Activated CD4-positive, alpha-beta T cell treated with anti-CD3 and anti-CD28 coated beads, Interleukin-10, Interleukin-2, amounts not matched to agents 100 ng/mL and 50 ng/mL, durations not matched to agents 16 hours and 8 hours (primary cell): ENCODE results near the gene NDUFA13.

ENCODE experiments used
- DNase-seq: peaks from one replicate; pipeline ENCODE4 v3.0.0-alpha.2; 2020

The NDUFA13 gene

GRCh38 chr19:19513682-19514081 lies 2.3 kb upstream of the NDUFA13 start:
- no peak for DNase-seq

GRCh38 chr19:19514215-19514657 lies 1.8 kb upstream of the NDUFA13 start:
- no peak for DNase-seq

- no peak for DNase-seq
These were observed 964 bp upstream of the NDUFA13 start, which contains the start of gene TSSK6 for GRCh38 chr19:19514881-19515641. TSS of gene TSSK6 (minus strand) at chr19:19515548. CDS start at chr19:19515427, 121 bp downstream.

GRCh38 chr19:19517235-19517619 lies 1.2 kb downstream of the NDUFA13 start:
- no peak for DNase-seq

GRCh38 chr19:19520989-19521388 lies 5.0 kb downstream of the NDUFA13 start:
- no peak for DNase-seq

- DNase-seq: no peak
These were observed 7.2 kb downstream of the NDUFA13 start for GRCh38 chr19:19523177-19523576.

GRCh38 chr19:19524053-19524452 lies 8.0 kb downstream of the NDUFA13 start:
- DNase-seq: no peak

- DNase-seq: no peak
These were observed 9.8 kb downstream of the NDUFA13 start for GRCh38 chr19:19525611-19526380.

- DNase-seq: no peak
These were observed 10.8 kb downstream of the NDUFA13 start for GRCh38 chr19:19526581-19527370.

- DNase-seq: no peak
These were observed 11.3 kb downstream of the NDUFA13 start for GRCh38 chr19:19527371-19527656.

- no peak for DNase-seq
These were observed 11.9 kb downstream of the NDUFA13 start for GRCh38 chr19:19527674-19528625.

- DNase-seq: no peak
These were observed 12.9 kb downstream of the NDUFA13 start, which contains the start of gene YJEFN3 for GRCh38 chr19:19528721-19529490. TSS of gene YJEFN3 (plus strand) at chr19:19528911. CDS start at chr19:19528933, 22 bp downstream.

GRCh38 chr19:19529783-19530422 lies 13.9 kb downstream of the NDUFA13 start:
- no peak for DNase-seq

GRCh38 chr19:19530423-19530804 lies 14.4 kb downstream of the NDUFA13 start:
- no peak for DNase-seq

GRCh38 chr19:19530889-19531288 lies 14.9 kb downstream of the NDUFA13 start:
- DNase-seq: no peak

- DNase-seq: peak; percentile 87
These were observed 16.2 kb downstream of the NDUFA13 start for GRCh38 chr19:19531951-19532805.

- no peak for DNase-seq
These were observed 17.0 kb downstream of the NDUFA13 start for GRCh38 chr19:19532806-19533701.

GRCh38 chr19:19533841-19534240 lies 17.8 kb downstream of the NDUFA13 start:
- no peak for DNase-seq
